Glomerular visceral epithelial cell (primary cell): ENCODE results near the gene MEGF8.

ENCODE experiments used
- DNase-seq: peaks from one replicate; pipeline ENCODE4 v3.0.0-alpha.2; 2016; ENCODE audit errors: extremely low spot score

Gene MEGF8

DNA sequence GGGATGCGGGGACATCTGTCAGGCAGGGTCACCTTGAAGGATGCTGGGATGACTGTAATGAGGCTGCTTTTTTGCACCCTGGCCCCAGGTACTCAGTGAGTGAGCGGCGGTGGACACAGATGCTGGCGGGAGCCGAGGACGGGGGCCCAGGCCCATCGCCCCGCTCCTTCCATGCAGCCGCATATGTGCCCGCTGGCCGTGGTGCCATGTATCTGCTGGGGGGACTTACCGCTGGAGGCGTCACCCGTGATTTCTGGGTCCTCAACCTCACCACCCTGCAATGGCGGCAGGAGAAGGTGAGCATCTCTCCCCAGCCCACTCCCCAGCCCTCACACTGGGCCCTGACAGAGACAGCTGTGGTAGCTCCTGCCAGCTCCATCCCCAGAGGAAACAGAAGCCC lies 31.3 kb downstream of the MEGF8 start:
- no peak for DNase-seq

DNA sequence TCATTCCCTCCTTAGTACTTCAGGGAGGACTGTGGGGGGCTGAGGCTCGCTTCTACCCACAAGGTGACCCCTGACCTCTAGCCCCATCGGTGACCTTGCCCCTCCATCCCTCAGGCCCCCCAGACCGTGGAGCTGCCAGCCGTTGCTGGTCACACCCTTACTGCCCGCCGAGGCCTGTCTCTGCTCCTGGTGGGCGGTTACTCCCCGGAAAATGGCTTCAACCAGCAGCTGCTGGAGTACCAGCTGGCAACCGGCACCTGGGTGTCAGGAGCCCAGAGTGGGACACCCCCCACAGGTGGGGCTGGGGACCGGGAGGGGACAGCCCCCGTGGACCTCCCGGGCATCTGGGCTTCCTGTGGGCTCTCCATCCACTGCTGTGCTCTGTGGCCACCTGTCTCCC lies 31.9 kb downstream of the MEGF8 start:
- DNase-seq, result no peak

DNA sequence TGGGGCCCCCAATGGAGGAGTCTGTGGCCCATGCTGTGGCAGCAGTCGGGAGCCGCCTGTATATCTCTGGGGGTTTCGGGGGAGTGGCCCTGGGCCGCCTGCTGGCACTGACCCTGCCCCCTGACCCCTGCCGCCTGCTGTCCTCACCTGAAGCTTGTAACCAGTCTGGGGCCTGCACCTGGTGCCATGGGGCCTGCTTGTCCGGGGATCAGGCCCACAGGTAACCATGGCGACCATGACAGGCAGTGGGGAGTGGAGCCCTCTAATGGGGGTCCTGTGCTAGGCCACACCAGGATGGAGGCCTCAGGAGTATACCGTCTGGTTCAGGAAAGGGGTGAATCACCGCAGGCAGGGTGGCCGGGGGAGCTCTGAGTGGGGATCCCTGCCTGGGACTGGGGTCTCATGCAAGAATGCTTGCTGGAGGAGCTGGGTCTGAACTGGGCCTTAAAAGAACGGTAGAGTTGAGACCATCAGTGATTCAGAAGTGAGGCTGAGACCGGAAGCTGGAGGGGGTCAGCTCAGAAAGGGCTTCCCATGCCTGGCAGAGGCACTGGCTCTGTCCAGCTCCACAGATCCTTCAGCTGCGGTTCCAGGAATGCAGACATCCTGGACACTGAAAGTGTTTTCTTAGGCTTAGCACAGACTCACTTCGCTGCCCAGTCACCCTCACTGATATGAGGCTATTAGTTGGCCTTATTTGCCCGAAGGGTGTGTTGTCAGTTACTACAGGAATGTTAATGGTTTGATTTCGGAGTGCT lies 35.5 kb downstream of the MEGF8 start:
- DNase-seq, result peak; percentile 18

DNA sequence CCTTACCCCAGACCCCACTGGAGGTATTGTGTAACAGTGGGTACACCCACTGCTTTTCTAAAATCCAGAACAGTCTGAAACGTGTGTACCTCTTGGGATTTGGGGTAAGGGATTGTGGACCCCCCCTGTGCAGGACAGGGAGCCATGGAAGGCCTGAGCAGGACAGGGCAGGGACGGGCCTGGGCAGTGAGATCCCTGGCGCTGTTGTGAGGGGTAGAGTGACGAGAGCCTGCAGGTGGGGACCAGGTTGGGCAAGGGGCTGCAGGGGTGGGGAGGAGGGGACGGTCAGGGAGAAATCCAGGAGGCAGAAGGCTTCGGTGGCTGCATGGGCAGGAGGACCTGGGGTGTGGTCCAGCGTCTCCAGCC lies 36.1 kb downstream of the MEGF8 start:
- DNase-seq, result no peak

DNA sequence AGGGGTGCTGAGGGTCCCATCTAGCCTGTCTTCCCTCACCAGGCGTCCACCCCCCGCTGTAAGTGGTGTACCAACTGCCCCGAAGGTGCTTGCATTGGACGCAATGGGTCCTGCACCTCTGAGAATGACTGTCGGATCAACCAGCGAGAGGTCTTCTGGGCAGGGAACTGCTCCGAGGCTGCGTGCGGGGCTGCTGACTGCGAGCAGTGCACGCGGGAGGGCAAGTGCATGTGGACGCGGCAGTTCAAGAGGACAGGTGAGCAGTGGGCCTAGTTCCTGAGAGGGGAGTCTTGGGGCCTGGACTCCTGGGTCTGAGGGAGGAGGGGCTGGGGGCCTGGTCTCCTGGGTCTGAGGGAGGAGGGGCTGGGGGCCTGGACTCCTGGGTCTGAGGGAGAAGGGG lies 36.9 kb downstream of the MEGF8 start:
- DNase-seq, result no peak

DNA sequence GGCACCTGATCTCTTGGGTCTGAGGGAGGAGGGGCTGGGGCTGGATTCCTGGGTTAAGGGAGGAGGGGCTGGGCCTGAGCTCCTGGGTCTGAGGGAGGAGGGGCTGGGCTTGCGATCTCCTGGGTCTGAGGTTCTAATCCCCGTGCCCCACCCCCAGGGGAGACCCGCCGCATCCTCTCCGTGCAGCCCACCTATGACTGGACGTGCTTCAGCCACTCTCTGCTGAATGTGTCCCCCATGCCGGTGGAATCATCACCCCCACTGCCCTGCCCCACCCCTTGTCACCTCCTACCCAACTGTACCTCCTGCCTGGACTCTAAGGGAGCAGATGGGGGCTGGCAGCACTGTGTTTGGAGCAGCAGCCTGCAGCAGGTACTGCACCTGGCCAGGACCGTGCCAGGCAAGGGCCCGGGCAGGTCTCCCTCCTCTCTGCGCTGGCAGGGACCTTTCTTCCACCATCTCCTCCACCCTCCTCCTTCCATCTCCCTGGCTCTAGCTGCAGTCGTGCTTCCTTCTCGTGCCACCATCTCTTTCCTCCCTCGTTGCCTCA lies 37.5 kb downstream of the MEGF8 start:
- no peak for DNase-seq

DNA sequence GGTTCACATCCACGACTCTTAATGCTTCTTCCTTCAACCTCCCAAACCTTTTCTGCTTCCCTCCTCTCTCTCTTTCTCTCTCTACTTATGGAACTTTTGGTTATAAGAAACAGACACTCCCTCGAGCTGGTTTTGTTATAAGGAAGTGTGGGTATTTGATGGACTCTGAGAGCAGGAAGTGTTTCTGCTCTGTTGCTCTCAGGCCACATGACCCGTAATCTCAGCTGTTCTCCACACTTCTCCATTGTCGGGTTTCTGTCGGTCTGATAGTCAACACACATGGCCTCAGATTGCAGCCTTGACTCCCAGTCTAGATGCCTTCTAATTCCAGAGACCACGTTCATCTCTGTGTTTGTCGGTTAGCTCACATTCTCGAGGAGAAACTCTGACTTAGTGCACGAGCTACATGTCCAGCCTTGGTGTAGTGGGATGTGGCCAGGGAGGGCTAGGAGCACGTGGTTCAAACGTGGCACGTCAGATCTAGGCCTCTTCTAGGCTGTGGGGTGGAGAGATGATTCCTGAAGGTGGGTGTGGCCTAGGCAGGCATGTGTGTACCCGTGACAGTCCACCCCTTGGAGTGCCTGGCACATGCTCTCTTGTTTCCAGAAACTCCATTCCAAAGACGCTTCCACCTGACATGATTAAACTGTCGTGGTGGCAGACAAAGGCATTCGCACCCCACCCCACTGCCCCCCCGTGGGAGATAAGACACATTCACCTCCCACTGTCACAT lies 38.3 kb downstream of the MEGF8 start:
- no peak for DNase-seq

DNA sequence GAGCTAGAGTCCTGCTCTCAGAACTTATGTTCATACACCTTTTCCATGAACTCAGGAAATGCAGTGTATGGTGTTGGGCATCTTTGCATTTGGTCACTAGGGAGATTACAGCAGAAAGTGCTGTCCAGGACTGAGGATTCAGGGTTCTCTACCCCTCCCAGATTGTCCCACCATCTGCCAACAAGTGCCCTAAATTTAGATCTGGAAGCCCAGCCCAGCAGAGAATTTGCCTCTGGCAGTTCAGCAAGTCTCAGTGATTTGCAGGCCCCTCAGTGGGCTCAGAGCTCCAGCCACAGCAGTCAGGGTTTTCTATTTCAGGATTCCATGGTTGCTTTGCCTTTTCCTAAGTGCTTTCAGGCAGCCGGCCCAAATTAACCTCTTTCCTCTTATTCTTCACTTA lies 41.2 kb downstream of the MEGF8 start:
- DNase-seq, result no peak

DNA sequence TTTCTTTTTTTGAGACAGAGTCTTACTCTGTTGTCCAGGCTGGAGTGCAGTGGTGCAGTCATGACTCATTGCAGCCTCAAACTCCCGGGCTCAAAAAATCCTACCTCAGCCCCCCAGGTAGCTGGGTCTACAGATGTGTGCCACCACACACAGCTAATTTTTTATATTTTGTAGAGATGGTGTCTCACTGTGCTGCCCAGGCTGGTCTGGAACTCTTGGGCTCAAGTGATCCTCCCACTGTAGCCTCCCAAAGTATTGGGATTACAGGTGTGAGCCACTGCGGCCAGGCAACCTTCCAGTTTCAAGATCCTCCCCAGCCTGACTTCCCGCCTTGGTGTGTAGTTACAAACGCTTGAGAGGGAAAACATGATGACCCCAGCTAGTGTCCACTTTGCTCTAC lies 42.5 kb downstream of the MEGF8 start:
- no peak for DNase-seq

DNA sequence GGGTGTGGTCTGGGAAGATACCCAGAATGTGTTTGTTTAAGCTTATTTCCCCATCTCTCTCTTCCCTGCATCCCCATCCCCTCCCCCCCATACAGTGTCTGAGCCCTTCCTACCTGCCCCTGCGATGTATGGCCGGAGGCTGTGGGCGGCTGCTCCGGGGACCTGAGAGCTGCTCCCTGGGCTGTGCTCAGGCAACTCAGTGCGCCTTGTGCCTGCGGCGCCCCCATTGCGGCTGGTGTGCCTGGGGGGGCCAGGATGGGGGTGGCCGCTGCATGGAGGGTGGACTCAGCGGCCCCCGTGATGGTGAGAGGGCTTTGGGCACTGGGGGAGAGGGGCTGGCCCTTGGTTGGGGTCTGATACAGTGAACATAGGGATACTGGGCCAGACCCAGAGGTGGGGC lies 42.9 kb downstream of the MEGF8 start:
- no peak for DNase-seq

DNA sequence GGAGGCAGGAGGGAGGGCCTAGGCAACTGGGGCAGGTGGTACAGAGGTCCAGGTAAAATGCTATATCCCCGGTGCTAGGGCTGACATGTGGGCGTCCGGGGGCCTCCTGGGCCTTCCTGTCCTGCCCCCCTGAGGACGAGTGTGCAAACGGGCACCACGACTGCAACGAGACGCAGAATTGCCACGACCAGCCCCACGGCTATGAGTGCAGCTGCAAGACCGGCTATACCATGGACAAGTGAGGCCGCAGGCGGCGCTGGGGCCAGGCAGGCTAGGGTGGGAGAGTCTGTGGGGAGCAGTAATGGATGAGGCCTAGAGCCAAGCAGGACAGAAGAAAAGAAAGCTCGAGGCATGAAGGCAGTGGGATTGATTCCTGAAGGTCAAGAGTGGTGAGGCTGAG lies 43.3 kb downstream of the MEGF8 start:
- DNase-seq, result no peak

DNA sequence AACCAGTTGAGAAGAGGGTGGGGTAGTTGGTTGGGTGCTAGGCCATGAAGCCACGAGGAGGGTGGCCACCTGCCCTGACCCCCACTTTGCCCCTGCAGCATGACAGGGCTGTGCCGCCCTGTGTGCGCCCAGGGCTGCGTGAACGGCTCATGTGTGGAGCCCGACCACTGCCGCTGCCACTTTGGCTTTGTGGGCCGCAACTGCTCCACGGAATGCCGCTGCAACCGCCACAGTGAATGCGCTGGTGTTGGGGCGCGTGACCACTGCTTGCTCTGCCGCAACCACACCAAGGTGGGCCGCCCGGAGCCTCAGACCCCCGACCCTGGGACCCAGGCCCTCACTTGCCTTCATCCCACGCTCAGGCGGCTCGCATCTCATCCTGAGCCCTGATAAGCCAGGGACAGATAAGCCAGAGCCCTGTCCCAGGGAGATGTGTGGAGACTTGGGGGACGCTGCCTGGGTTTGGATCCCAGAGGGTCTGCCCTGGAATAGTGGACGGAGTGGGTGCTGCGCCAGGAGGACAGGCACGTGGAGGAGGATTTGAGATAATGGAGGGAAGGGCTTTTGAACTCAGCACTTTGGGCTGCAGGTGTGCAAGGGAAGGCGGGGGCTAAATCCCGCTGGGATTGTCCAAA lies 44.1 kb downstream of the MEGF8 start:
- no peak for DNase-seq

DNA sequence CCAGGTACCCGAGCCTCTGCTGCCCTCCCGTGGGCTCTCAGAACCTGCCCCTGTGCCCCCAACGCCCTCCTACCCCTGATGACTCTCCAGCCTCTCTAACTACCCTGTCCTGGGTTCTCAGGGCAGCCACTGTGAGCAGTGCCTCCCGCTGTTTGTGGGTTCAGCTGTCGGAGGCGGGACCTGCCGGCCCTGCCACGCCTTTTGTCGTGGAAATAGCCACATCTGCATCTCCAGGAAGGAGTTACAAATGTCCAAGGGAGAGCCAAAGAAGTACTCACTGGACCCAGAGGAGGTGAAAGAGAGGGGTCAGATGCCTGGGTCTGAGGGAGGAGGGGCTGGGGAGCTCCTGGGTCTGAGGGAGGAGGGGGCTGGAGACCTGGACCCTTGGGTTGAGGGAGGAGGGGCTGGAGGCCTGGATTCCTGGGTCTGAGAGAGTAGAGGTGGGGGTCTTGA lies 44.7 kb downstream of the MEGF8 start:
- no peak for DNase-seq

DNA sequence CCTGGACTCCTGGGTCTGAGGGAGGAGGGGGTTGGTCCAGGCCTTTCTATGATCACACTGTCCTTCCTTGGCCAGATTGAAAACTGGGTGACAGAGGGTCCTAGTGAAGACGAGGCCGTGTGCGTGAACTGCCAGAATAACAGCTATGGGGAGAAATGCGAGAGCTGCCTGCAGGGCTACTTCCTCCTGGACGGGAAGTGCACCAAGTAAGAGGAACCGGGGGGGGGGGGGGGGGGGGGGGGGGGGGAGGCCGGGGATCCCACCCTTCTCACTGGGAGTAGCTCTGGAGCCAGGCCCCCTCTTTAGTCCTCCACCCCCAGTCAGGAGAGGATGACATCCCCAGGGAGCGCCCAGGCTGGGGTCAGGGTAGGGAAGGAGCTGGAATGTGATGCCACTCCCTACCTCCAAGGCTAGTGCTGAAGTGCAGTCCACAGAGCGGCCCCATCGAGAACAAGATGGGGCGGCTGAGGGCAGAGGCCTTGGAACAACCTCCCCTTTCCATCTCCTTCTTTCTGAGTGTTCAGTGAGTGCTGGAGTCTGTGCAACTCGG lies 45.3 kb downstream of the MEGF8 start:
- DNase-seq, result no peak

DNA sequence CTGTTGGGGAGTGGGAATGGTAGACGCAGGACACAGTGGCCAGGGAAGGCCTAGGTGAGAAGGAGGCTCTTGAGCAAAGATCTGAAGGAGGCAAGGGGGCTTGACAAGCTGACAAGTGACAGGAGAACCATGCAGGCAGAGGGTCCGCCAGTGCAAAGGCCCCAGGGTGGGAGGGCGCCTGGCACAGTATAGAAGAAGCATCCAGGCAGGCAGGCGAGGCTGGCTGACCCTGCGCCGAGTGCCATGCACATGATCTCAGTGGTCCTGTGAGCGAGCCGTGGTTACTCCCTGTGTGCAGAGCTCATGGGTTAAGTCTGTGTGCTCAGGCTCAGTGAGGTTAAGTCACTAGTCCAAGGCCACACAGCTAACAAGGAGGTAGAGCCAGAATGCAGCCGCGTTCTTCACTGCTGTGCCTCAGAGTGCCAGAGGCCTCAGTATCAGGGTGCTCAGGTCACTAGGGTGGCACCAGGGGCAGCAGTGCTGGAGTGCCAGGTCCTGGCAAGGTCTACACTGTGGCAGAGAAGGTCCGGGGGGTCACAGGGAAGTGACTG lies 49.5 kb downstream of the MEGF8 start:
- no peak for DNase-seq

DNA sequence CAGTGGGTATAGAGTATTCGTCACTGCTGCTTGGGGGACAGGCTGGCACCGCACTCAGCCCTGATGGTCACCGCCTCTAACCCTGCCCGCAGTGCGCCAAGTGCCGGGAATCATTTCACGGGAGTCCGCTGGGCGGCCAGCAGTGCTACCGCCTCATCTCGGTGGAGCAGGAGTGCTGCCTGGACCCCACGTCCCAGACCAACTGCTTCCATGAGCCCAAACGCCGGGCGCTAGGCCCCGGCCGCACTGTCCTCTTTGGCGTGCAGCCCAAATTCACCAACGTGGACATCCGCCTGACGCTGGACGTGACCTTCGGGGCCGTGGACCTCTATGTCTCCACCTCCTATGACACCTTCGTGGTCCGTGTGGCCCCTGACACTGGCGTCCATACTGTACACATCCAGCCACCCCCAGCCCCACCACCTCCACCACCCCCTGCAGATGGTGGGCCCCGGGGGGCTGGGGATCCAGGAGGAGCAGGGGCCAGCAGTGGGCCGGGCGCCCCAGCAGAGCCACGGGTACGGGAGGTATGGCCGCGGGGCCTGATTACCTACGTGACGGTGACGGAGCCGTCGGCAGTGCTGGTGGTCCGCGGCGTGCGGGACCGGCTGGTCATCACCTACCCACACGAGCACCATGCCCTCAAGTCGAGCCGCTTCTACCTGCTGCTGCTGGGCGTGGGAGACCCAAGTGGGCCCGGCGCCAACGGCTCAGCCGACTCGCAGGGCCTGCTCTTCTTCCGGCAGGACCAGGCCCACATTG lies 50.2 kb downstream of the MEGF8 start:
- DNase-seq, result no peak

DNA sequence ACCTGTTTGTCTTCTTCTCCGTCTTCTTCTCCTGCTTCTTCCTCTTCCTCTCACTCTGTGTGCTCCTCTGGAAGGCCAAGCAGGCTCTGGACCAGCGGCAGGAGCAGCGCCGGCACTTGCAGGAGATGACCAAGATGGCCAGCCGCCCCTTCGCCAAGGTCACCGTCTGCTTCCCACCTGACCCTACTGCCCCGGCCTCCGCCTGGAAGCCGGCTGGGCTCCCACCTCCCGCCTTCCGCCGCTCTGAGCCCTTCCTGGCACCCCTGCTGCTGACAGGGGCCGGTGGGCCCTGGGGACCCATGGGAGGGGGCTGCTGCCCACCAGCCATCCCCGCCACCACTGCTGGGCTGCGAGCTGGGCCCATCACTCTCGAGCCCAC lies 50.7 kb downstream of the MEGF8 start:
- DNase-seq, result no peak

DNA sequence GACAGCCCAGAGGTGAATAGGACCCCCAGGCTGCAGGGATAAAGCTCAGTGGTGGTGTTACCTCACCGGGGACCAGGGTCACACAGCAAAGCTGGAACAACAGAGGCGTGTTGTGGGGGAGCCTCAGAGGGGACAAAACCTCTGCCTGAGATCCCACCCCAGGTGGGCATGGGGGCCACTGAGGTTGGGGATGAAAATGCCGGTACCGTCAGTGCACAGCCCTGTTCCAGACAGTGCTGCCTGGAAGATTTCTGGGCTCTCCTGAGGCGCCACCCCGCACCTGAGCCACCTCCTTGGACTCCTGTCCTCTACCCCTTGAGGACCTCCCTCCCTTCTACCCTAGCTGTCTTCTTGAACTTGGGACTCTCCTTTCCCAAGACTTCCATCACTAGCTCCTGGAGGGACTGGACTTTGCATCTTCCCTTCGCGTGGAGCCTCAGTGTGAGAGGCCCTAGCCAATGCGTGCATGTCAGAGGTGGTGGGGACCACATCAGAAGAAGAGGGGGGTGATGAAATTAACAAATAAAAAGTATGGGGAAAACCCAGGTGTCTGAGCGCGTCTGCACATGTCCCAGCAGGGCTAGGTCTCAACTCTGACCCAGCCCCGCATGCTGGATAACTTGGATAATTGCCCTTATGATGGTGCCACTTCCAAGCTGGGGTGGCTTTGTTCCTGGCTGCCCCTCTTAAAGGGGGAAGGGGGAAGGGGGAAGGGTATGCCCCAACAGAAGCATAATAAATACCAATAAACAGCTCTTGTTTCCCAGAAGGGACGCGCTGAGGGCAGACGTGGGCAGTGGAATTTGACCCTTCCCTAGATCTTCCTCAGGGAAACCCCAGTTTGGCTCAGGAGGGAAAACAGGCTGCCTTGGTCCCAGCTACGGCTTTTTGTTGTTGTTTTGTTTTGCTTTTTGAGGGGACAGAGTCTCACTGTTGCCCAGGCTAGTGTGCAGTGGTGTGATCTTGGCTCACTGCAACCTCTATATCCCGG lies 53.1 kb downstream of the MEGF8 start:
- no peak for DNase-seq

DNA sequence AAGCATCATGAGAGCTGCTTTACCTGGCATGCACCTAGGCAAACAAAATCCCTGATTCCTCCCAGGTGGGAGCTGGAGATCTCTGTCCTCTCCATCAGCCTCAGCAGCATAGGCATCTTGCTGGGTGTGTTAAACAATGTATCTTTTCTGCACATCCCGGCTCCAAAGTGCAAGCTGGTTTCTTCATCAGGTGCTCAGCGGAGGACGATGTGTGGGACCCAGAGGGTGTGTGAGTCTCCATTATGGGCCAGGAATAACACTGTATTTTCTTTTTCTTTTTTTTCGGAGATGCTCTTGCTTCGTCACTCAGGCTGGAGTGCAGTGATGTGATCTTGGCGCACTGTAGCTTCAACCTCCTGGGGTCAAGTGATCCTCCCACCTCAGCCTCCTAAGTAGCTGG lies 54.7 kb downstream of the MEGF8 start:
- no peak for DNase-seq
